GM18858 (cell line): ENCODE data around the gene EPHB2.

Experiments
- ATAC-seq: cut with Tn5 transposase; IDR thresholded peaks from one replicate; pipeline ENCODE4 v1.9.1; 2021; ENCODE audit not compliant: unreplicated experiment

Gene EPHB2

DNA sequence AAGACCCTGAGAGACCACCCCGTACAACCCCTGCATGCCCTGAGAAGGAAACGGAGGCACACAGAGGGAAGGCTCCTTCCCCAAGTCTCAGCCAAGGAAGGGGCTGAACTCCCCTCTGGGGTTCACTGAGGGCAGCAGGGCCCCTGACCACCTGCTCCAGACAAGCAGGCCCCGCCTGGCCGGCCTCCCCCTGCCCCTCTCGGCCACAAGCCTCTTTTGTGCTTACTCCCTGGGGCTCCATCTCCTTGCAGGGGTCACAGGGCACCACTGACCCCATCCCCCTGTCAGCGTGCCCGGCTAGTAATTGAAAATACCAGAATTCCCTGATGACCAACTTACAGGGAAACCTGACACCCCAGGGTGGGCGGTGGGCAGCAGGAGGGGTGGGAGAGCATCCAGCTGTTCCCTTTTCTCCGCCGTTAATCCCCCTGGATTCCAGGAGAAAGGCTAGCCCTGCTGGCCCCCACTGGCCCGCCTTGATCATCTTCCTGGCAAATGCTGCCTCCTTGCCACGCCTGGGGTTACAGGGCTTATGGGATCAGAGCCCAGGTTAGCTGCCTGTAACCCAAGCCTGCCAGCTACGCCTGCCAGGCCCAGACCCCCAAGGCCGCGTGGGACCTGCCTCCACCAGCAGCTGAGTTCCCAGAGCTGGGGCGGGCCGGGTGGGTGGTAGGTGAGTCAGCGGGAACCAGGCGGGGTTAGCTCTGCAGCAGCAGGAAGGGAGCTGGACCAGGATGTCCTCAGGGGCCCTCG lies 165.9 kb downstream of the EPHB2 start:
- ATAC-seq = no peak

DNA sequence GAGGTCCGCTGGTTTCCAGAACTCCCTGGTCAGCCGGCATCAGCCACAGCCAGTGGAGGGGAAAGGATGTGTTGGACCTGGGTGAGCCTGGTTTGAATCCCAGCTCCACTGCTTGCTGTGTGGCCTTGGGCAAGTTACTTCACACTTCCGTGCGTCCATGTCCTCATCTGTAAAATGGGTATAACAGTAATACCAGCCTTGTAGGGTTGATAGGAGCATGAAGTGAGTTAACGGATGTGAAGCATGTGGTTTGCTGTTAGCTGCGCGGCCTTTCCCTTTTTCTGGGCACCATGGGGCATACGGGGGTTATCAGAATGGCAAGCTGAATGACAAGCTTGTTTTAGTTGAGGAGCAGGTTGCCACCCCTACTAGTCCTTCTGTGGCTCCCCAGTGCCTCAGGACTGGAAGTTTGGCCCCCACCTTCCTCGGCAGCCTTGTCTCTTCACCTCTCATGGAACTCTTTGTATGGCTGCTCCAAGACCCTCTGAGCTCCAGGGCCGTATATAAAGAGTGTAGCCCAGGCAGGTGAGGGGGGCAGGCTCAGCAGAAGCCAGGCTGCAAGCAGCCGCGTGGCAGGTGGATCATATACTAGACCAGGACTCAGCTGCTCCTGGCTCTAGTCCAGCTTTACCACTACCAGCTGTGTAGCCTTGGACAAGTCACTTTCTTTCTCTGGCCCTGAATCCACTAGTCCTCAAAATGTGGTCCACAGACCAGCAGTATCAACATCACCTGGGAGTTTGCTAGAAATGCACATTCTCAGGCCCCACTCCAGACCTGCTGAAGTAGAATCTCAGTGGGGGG lies 166.7 kb downstream of the EPHB2 start:
- ATAC-seq = no peak

DNA sequence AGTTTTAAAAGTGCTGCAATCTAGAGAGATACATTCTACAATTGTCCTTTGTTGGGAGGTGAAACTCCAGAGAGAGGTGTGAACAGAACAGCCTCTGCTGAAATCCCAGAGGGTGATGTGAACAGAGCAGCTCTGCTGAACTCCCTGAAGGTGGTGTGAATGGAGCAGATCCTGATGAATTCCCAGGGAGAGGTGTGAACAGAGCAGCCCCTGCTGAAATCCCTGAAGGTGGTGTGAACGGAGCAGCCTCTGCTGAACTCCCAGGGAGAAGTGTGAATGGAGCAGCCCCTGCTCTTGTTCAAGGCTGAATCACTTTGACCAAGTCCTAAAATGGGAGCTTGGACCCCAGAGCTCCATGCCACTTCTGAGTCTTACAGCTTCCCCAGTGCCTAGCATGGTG lies 167.3 kb downstream of the EPHB2 start:
- no peak for ATAC-seq

DNA sequence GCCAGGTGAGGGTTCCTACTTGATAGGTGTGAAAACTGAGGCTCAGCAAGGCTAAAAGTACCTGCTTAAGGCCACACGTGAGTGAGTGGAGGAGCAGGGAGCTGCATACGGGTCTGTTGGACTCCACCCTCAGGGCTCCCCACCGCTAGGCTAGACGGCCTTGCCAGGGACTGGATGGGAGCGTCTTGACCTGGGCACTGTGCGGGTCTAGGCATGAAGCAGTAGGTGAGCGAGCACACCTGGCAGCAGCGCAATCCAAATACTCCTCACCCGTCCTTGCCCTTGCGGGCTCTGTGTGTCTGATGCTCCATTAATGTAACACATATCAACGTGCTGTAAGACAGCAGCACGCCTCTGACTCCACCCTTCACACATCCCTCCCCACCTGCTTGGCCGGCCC lies 168.0 kb downstream of the EPHB2 start:
- ATAC-seq = no peak

DNA sequence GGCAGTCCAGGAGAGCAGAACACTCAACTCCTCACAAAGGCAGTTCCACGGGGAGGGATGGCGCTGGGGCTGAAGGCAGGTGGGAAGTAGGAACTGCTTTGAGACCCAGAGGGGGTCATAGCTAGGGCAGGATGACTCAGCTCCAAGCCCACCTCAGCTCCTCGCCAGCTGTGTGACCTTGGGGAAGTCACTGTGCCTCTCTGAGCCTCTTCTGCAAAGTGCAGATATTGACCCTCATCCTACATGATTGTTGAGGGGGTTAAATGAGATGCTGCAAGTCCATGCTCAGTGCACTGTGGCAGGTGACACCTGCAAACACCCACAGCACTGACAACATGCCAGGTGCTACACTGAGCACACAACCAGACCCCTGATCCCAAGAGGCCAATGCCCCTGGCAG lies 168.8 kb downstream of the EPHB2 start:
- no peak for ATAC-seq

DNA sequence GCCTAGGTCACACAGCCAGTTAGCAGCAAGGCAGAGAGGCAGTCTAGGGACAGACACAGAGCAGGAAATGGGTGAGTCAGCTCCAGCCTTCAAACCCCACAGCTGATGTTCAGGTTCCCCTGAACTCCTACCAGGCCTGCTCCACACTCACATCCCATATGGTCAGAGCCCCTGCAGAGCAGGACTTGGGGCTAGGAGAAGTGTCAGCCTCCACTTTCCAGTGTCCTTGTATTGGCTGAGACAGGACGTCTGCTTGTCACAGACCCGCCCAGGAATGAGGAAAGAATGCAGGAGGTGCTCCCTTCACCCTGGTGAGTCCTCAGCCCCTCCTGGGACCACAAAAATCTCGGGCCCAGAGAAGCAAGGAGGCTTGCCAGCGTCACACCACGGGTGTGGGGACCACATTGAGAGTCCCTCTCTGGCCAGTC lies 169.5 kb downstream of the EPHB2 start:
- ATAC-seq = no peak

DNA sequence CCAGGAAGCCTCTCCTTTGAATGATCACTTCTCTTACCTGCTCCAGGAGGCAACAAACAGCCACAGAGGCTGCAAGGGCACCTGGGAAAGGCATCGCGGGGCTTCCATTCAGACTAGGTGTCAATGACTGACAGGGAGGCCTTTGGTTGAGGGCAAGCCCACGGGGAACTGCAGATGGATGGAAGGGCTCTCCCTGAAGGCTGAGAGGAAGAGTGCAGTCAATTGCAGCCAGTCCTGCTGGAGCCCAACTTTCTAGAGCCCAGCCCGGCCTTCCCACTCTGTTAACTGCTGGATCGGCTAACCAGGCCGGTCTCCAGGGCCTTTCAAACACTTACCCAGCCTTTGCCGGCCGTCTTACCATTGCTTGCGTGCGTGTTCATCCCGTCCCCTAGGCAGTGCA lies 172.8 kb downstream of the EPHB2 start:
- no peak for ATAC-seq

DNA sequence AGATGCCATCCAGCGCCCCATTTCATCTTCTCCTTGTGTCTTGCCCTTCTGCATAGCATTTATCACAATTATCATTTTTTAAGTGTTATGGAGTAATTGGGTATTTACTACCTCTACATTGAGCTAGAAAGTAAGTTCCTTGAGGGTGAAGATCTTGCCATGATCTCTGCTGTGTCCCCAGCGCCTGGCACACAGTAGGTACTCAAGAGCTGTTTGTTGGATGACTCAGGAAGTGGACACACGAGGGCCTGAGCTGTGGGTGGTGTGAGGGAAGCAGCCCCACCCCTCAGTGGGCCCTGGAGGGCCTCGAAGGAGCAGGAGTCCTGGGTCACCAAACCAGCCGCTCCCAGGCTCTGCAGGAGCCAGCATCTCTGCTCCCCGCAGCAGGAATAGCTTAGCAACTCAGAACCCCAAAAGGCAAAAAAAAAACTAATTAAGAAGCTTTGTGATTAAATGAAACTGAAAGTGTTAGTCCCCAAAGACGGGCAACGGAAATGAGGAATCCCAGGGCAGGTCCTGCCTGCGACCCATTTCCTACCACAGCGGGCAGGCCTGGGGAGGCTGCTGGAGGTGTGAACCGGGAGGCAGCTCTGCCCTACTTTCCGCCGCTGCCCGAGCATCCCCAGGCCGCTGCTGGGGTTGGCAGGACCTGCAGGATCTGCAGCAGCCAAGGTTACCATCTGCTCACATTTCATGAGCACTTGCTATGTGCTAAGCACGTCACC lies 174.3 kb downstream of the EPHB2 start:
- no peak for ATAC-seq

DNA sequence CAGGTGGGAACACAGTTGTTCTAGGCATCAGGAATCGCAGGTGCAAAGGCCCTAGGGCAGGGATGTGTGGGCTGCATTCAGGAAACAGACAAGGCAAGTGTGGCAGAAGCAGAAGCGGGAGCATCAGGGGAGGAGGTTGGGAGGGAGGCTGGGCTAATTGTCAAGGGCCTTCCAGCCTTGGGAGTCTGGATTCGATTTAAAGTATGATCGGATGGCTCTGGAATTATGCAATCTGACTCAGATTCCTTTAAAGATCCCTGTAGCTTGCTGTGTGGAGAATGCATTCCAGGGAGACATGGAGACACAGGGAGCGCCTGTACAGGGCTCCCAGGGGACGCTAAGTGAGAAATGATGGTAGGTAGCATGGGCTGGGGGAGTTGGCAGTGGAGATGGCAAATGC lies 175.6 kb downstream of the EPHB2 start:
- ATAC-seq = no peak

DNA sequence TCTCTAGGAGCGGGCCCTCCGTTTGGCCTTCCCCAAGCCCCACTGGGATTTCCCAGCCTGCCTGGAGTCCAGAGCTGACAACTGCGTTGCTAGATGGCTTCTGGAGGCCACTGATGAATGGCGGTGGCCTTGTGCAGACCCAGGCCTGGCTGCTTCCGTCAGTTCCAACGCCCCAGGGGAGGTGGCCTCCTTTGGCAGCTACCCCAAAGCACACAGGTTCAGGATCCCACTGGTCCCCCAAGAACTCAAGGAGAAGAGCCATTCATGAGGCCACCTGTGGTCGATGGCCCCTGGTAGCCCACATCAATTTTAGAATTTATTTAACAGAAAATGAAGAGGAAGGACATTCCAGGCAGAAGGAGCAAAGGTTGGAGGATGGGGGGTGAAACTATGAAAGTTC lies 176.9 kb downstream of the EPHB2 start:
- no peak for ATAC-seq

DNA sequence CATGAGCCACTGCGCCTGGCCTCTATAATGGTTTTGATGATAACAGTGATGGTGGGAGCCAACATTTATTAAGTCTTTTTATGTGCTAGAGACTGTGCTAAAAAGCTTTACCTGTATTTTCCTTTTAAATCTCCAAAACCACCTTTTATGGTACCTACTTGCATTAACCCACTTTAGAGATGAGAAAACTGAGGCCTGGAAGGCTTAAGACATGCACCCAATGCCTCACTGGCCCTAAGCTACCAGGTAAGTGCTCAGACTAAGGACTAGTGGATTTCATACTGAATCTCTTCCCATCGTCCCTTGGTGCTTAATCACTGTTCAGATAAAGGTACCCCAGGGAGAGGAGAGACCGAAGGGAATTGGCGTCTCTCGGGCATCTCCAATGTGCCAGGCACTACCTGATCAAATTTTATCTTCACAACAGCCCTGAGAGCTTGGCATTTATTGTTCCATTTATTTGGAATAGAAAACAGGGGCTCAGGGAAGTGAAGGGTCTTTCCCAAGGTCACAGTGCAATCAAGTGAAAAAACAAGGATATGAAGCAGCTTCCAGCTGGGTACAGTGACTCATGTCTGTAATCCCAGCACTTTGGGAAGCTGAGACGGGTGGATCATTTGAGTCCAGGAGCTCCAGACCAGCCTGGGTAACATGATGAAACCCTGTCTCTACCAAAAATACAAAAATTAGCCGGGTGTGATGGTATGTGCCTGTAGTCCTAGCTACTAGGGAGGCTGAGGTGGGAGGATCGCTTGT lies 177.9 kb downstream of the EPHB2 start:
- ATAC-seq = no peak

DNA sequence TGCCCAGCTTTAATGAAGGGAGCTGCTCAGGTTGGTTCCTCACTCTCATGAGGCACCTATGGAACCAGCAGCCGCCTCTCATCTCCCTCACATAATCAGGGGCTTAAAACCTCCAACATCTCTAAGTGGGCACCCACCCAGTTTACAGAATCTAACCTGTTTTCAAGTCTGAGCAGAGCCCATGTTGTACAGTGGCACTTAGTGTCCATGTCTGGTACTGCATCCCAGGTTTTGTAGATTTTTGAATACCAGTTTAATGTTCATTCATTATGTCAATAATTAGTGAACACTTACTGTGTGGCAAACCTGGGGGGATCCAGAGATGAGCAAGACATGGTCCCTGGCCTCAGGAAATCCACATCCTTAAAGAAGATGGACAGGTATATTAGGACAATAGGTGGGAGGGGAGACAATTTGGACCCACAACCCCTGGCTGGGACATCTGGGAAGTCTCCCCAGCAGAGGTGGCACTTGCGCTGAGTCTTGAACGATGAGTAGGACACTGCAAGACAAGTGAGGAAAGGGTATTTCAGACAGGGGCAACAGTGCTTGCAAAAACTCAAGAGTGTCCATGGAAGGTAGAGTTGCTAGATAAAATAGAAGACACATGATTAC lies 178.7 kb downstream of the EPHB2 start:
- ATAC-seq = no peak

DNA sequence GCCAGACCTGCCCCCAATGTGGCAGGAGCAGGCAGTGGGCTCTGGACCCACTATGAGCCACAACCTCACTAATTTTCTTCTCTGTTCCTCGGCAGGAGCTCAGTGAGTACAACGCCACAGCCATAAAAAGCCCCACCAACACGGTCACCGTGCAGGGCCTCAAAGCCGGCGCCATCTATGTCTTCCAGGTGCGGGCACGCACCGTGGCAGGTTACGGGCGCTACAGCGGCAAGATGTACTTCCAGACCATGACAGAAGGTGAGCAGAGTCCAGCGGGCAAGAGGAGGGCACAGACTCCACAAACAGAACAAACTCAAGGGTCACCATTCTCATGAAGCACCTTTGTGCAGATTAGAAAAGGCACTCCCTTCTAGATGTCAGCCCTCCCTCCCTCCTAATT lies 182.2 kb downstream of the EPHB2 start:
- no peak for ATAC-seq

DNA sequence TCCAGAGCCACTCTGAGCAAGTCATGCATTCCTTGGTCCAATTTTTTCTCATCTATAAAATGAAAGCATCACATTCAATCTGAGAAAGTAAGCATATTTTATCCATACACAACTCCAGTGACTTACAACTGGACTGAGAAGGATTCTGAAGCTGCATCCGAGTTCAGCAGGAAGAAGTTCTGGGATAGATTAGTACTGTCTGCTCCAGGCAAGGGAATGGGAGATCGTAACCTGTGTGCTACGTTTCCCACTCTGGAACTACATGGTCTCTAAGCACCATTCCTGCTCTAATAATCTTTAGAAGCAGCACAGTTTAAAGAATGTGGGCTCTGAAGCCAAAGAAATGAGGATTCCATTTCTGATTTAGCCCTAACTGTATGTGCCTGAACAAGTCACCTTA lies 182.7 kb downstream of the EPHB2 start:
- ATAC-seq = no peak

DNA sequence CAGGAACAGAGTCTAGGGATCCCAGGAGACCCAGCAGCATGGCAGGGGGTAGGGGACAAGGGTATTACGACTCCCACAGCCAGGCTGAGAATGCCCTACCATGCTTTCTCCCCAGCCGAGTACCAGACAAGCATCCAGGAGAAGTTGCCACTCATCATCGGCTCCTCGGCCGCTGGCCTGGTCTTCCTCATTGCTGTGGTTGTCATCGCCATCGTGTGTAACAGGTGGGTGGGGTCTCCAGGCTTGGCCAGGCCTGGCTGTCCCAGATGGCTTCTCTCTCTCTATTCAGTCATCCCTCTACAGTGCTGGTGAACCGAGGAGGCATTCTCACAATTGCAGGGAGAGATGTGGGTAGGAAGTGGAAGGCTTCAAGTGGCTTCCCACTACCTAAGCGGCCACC lies 184.7 kb downstream of the EPHB2 start:
- no peak for ATAC-seq

DNA sequence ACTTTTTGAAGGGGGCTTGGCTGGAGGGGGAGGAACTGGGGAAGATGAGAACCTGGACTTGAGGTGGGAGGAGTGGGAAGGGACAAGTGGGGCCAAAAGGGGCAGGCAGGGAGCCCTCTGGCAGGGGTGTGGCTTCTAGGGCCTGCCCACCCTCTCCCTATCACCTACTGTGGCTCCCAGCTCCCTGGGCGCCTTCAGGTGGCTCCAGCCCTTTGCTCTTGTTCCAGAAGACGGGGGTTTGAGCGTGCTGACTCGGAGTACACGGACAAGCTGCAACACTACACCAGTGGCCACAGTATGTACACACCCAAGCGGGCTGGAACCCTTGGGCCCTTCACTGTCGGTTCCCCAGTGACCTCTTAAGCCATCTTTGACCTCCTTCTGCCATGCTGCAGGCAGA lies 185.5 kb downstream of the EPHB2 start:
- no peak for ATAC-seq

DNA sequence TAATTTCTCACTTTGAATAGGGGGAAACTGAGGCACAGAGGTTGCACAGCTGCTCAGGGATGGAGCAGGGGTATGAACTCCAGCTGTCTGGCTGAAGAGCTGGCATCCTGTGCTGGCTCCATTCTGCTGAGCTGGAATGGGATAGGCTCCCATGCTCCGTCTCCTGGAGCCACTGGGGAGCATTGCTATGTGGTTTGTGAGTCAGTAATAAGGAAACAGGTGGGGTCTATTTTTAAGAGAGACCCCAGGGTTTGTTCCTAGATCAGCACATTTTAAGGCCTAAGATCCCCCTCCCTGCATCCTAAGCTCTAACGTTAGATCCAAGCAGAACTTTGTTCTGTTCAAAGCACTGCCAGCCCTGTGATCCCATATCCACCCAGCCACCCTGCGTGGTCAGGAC lies 189.8 kb downstream of the EPHB2 start:
- ATAC-seq = no peak

DNA sequence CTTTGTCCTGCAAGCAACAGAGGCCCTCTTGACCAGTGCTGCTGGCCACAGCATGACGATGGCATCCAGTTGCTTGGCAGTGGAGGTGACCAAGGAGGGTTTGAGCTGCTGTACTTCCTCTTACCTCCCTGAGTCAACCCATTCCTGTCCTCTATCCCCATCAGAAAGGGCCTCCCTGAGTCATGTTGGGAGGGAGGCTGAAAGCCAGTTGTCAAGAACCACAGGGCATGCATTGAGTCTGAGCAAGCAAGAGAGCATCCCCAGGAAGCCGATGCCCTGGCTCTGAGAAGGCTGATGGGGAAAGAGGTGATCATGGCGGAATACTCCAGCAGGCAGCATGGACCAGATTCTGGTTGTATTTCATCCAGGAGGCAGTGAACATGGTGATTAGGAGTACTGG lies 192.5 kb downstream of the EPHB2 start:
- no peak for ATAC-seq

DNA sequence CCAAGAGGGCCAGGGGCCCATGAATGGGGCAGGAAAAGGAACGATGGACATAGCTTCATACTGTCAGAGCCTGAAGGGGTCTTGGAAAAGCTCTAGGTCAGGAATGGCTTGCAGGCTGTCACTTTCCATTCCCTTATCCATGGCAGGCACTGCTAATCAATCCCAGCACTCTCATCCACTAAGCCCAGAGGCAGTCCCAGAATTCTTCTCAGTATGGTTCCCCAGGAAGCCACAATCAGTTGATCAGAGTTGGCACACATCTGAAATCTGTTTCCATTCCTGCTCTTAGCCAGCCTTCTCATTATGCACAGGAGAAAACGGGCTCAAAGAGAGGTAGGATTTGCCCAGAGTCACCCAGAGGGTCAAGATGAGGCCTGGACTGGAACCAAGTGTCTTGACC lies 196.3 kb downstream of the EPHB2 start:
- no peak for ATAC-seq

DNA sequence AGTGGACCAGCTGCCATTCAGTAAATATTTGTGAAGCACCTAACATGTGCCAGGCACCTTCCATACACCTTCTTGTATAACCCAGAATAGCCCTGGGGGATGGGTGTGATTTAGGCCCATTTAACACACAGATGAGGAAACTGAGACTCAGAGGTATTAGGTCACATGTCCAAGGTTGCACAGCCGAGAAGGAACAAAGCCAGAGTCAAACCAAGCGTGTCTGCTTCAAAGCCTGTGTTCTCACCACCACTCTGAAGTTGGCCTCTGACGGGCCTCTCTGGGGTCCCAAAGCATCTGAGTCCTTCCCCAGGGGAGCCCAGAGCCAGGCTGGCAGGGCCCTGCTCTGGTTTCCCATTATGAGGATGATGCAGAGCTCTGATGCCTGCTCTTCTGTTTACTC lies 196.9 kb downstream of the EPHB2 start:
- ATAC-seq = no peak
